ENCODE measurements around the gene OR9A4. TPM values are rescaled to one million over a fixed set of nuclear protein-coding genes. Genes with fewer than 3 reads are reported as not detected.

OR9A4 gene
- total and polyA plus RNA-seq, 2 donors (not counting 1 experiment from before 2014, with no cell fraction given), result not detected

DNA sequence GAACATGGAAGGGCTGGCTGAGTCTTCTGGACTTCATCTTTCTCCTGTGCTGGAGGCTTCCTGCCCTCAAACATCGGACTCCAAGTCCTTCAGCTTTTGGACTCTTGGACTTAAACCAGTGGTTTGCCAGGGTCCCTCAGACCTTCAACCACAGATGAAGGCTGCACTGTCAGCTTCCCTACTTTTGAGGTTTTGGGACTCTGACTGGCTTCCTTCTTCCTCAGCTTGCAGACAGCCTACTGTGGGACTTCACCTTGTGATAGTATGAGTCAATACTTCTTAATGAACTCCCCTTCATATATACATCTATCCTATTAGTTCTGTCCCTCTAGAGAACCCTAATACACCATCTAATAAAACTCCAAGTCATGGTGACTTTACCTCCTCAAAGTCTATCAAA, 34.6 kb downstream of the OR9A4 start:
- H2AFZ ChIP-seq (ENCODE audit: low read length), result no peak overlapping the region
- no peaks in the 10 kb centered on the region for H4K20me1 ChIP-seq (ENCODE audit: control insufficient read depth, extremely low read depth, insufficient read depth, low read length)
- H3K36me3 ChIP-seq (ENCODE audit: control insufficient read depth, insufficient read depth, low read length), result no peaks in the 10 kb centered on the region
- H3K27ac ChIP-seq (ENCODE audit: insufficient read depth, low read length), result no peak overlapping the region
- no peak overlapping the region for H3K4me3 ChIP-seq (replicated peaks in 1 of 4; ENCODE audit: control extremely low read depth in 1 of 4, insufficient read depth in 1 of 4, low read depth in 3 of 4, low read length in 4 of 4)
- TF ChIP-seq, protein P1, sequence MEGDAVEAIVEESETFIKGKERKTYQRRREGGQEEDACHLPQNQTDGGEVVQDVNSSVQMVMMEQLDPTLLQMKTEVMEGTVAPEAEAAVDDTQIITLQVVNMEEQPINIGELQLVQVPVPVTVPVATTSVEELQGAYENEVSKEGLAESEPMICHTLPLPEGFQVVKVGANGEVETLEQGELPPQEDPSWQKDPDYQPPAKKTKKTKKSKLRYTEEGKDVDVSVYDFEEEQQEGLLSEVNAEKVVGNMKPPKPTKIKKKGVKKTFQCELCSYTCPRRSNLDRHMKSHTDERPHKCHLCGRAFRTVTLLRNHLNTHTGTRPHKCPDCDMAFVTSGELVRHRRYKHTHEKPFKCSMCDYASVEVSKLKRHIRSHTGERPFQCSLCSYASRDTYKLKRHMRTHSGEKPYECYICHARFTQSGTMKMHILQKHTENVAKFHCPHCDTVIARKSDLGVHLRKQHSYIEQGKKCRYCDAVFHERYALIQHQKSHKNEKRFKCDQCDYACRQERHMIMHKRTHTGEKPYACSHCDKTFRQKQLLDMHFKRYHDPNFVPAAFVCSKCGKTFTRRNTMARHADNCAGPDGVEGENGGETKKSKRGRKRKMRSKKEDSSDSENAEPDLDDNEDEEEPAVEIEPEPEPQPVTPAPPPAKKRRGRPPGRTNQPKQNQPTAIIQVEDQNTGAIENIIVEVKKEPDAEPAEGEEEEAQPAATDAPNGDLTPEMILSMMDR (conservative IDR thresholded peaks at IDR 0.05 in 1 of 2, IDR thresholded peaks at IDR 0.05 in 1 of 2; ENCODE audit: low read depth in 1 of 2, low read length in 2 of 2), result no peak
- TF ChIP-seq EZH2 (IDR thresholded peaks at IDR 0.05; ENCODE audit: low read length, missing control alignments), result no peak
- H3K4me1 ChIP-seq (ENCODE audit: control insufficient read depth, extremely low read depth, insufficient read depth, low read length), result no peaks in the 10 kb centered on the region
- no peaks in the 10 kb centered on the region for H3K27me3 ChIP-seq (ENCODE audit: control insufficient read depth, insufficient read depth, low read length)
- H3K9me3 ChIP-seq (ENCODE audit: control insufficient read depth, insufficient read depth, low read depth, low read length), result no peaks in the 10 kb centered on the region
- no peak overlapping the region for H3K4me2 ChIP-seq (ENCODE audit: extremely low read depth, insufficient read depth, low read length)
- H3K79me2 ChIP-seq (ENCODE audit: control insufficient read depth, insufficient read depth, low read length), result no peaks in the 10 kb centered on the region
- no peak for DNase-seq (ENCODE audit: low read depth in 2 of 2)
- H3K9ac ChIP-seq (ENCODE audit: insufficient read depth, low read length), result no peak overlapping the region

DNA sequence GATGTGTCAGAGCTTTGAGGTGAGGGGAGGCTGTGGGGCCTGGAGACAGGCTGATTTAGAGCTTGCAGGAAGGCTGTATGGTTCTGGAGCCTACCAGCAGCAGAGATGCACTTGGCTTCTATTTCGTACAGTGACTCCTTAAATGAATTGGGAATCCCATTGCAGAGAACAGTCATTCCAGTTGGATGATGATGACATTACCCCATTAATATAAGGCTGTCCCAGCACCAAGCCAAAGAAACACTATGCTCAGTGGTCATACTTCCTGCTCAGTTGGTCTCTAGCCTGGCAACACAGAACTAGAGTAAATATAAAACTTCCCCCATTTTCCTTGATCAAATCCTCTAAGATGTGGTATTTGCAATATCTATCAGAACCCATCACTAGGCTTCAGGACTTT, 36.3 kb downstream of the OR9A4 start:
- Histone ChIP-seq H3K4me3 (replicated peaks in 1 of 4; ENCODE audit: control extremely low read depth in 1 of 4, insufficient read depth in 1 of 4, low read depth in 3 of 4, low read length in 4 of 4) (no peak overlapping the region), H3K79me2 (ENCODE audit: control insufficient read depth, insufficient read depth, low read length) (no peaks in the 10 kb centered on the region), H3K36me3 (ENCODE audit: control insufficient read depth, insufficient read depth, low read length) (no peaks in the 10 kb centered on the region), H3K9ac (ENCODE audit: insufficient read depth, low read length) (no peak overlapping the region), H4K20me1 (ENCODE audit: control insufficient read depth, extremely low read depth, insufficient read depth, low read length) (no peaks in the 10 kb centered on the region), H3K27ac (ENCODE audit: insufficient read depth, low read length) (no peak overlapping the region), H3K27me3 (ENCODE audit: control insufficient read depth, insufficient read depth, low read length) (no peaks in the 10 kb centered on the region), H3K4me2 (ENCODE audit: extremely low read depth, insufficient read depth, low read length) (no peak overlapping the region), H3K9me3 (ENCODE audit: control insufficient read depth, insufficient read depth, low read depth, low read length) (no peaks in the 10 kb centered on the region), H2AFZ (ENCODE audit: low read length) (no peak overlapping the region), H3K4me1 (ENCODE audit: control insufficient read depth, extremely low read depth, insufficient read depth, low read length) (no peaks in the 10 kb centered on the region)
- no peak for DNase-seq (ENCODE audit: low read depth in 2 of 2)
- TF ChIP-seq, protein P1 (conservative IDR thresholded peaks at IDR 0.05 in 1 of 2, IDR thresholded peaks at IDR 0.05 in 1 of 2; ENCODE audit: low read depth in 1 of 2, low read length in 2 of 2), result no peak
- no peak for TF ChIP-seq EZH2 (IDR thresholded peaks at IDR 0.05; ENCODE audit: low read length, missing control alignments)

DNA sequence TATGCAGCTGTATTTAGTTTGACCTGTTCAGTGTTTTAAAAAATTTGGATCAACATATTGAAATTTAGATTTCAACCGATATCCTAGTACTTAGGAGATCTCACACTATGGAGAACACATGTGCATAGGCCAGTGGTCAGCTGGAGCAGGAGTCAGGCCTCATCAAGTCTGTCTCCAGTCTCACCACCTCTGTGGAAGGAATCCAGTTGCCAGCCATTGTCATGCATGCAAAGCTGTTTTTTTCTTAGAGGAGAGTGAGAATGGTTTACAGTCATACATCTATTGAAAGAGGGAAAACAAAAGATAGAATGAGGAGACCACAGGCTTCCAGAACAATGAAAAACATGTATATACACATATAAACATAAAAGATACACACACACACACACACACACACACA, 38.1 kb downstream of the OR9A4 start:
- no peaks in the 10 kb centered on the region for H3K9me3 ChIP-seq (ENCODE audit: control insufficient read depth, insufficient read depth, low read depth, low read length)
- TF ChIP-seq EZH2 (IDR thresholded peaks at IDR 0.05; ENCODE audit: low read length, missing control alignments), result no peak
- TF ChIP-seq, protein P1 (conservative IDR thresholded peaks at IDR 0.05 in 1 of 2, IDR thresholded peaks at IDR 0.05 in 1 of 2; ENCODE audit: low read depth in 1 of 2, low read length in 2 of 2), result no peak
- H3K4me1 ChIP-seq (ENCODE audit: control insufficient read depth, extremely low read depth, insufficient read depth, low read length), result no peaks in the 10 kb centered on the region
- H2AFZ ChIP-seq (ENCODE audit: low read length), result no peak overlapping the region
- no peaks in the 10 kb centered on the region for H3K79me2 ChIP-seq (ENCODE audit: control insufficient read depth, insufficient read depth, low read length)
- H3K4me3 ChIP-seq (replicated peaks in 1 of 4; ENCODE audit: control extremely low read depth in 1 of 4, insufficient read depth in 1 of 4, low read depth in 3 of 4, low read length in 4 of 4), result no peak overlapping the region
- H3K4me2 ChIP-seq (ENCODE audit: extremely low read depth, insufficient read depth, low read length), result no peak overlapping the region
- no peak overlapping the region for H3K27ac ChIP-seq (ENCODE audit: insufficient read depth, low read length)
- no peak overlapping the region for H3K9ac ChIP-seq (ENCODE audit: insufficient read depth, low read length)
- H4K20me1 ChIP-seq (ENCODE audit: control insufficient read depth, extremely low read depth, insufficient read depth, low read length), result no peaks in the 10 kb centered on the region
- DNase-seq (ENCODE audit: low read depth in 2 of 2), result no peak
- H3K27me3 ChIP-seq (ENCODE audit: control insufficient read depth, insufficient read depth, low read length), result no peaks in the 10 kb centered on the region
- H3K36me3 ChIP-seq (ENCODE audit: control insufficient read depth, insufficient read depth, low read length), result no peaks in the 10 kb centered on the region

Data from fibroblast of lung (primary cell).